Retinal pigment epithelial cell (primary cell): Measurements from ENCODE around the gene PPARA.

ENCODE experiments used
- DNase-seq: peaks from one replicate; pipeline ENCODE4 v3.0.0-alpha.2; 2010; ENCODE audit warnings: low read depth
- H3K4me3 ChIP-seq: 2 replicates; pipeline ENCODE4 v1.5.1; 2011; ENCODE audit warnings: mild to moderate bottlenecking, low read length, control low read depth, moderate library complexity
- CTCF ChIP-seq: conservative IDR thresholded peaks from 2 replicates; pipeline ENCODE4 v1.5.1; 2011; ENCODE audit warnings: low read depth, low read length, control low read depth, inconsistent platforms

Gene PPARA

DNA sequence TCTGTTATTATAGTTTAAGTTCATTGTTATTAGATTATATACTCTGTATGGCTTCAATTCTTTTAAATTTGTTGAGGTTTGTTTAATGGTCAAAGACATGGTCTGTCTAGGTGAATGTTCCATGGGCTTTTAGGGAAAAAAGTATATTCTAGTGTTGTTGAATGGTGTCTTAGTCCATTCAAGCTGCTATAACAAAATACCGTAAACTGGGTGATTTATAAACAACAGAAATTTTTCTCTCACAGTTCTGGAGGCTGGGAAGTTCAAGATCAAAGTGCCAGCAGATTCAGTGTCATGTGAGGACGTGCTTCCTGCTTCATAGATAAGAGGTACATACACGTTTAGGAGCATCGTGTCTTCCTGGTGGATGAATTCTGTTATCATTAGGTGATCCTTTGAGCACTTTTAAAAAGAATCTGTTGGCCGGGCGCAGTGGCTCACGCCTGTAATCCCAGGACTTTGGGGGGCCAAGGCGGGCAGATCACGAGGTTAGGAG lies 26.2 kb downstream of the PPARA start:
- H3K4me3 ChIP-seq = no peak overlapping the region
- no peak for DNase-seq
- TF ChIP-seq CTCF = no peak

DNA sequence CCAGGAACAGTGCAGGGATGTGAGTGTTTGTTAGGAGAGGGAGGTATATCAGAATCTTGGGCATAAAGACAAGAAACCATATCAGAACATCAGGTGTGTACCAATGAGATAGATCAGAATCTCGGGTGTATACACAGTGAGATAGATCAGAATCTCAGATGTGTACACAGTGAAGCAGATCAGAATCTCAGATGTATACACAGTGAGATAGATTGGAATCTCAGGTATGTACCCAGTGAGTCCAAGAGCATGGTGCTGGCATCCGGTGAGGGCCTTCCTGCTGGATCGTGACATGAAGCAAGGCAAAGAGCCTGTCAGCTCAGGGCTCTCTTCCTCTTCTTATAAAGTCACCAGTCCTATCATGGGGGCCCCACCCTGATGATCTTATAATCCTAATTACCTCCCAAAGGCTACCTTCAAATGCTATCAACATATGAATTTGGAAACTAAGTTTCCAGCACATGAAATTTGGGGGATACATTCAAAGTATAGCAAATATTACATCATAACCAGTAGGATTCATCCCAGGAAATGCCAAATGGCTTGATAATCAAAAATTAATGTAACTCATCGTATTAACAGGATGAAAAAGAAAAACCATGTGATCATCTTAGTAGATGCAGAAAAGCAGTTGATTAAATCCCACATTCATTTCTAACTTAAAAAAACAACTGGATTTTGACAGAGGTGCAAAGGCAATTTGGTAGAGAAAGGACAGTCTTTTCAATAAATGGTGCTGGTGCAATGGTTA lies 28.6 kb downstream of the PPARA start:
- H3K4me3 ChIP-seq = no peak overlapping the region
- DNase-seq = no peak
- no peak for TF ChIP-seq CTCF

- no peak for TF ChIP-seq CTCF
- no peak overlapping the region for H3K4me3 ChIP-seq
- no peak for DNase-seq
Measured at GRCh38 chr22:46179748-46180147, 29.4 kb downstream of the PPARA start.

GRCh38 chr22:46180370-46181137 lies 30.2 kb downstream of the PPARA start:
- no peak for TF ChIP-seq CTCF
- no peak for DNase-seq
- no peak overlapping the region for H3K4me3 ChIP-seq

DNA sequence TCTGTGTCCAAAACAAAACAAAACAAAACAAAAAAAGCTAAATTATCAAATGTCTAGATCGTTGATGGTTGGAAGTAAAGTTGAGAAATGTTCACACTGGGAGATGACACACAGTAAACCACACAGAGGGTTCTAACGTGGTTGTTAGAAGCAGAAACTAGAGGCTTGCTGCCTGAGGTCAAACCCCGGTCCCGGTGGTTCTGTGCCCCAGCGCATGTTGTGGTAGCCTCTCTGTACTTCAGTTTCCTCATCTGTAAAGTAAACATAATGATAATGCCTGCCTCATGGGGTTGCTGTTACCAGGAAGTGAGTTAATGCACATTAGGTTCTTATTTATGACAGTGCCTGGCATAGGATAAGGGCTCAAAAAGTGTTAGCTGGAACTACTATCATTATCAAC lies 33.4 kb downstream of the PPARA start:
- no peak overlapping the region for H3K4me3 ChIP-seq
- no peak for TF ChIP-seq CTCF
- DNase-seq = no peak

DNA sequence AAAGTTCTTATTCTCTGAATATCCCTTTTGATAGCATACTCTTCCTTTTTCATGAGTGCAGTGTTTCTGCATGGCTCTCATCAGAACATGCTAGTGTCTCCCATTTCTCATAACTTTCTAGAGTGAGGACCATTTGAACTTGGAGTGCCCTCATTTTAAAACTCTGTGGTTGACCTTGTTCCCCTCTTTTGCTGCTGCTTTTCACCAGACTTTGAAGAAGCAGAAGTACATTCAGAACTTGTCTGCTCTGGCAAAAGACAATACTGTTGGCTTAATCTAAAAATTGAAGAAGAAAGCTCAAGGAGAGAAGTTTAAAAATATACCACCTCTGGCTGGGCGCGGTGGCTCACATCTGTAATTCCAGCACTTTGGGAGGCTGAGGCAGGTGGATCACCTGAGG lies 35.0 kb downstream of the PPARA start:
- no peak for TF ChIP-seq CTCF
- no peak for DNase-seq
- H3K4me3 ChIP-seq = no peak overlapping the region
